HEK293 (cell line): ENCODE measurements around the gene ANKRD63.
A peak's percentile ranks its signal among the peaks of the same experiment; 100 is the strongest.

Experiments used
- CTCF ChIA-PET: fragments of 350-600 bp; formaldehyde crosslinking; extraction: SDS; loops from one replicate; lab custom pipeline; 2021; ENCODE audit warnings: antibody characterized with exemption; lab: Yijun Ruan, JAX
- POLR2A ChIA-PET: fragments of 300-600 bp; formaldehyde crosslinking; extraction: SDS; loops from one replicate; lab custom pipeline; 2020; ENCODE audit warnings: antibody characterized with exemption, inconsistent platforms; lab: Yijun Ruan, JAX
- H3K27ac ChIP-seq: fragments of 200-500 bp; sonication (Bioruptor generic); 2 replicates; pipeline ENCODE4 v1.5.1; 2014; ENCODE audit warnings: low read depth, low read length, control low read depth, inconsistent platforms; ENCODE audit errors: extremely low read depth
- H3K36me3 ChIP-seq, 2 experiments: fragments of 200-500 bp in 1 of 2; sonication (Bioruptor generic) in 1 of 2; 1 replicate in 1 of 2; 2 replicates in 1 of 2; pipeline ENCODE4 v1.5.1; 2014 to 2017; ENCODE audit warnings: inconsistent platforms in 2 of 2, low read length in 2 of 2; ENCODE audit not compliant: control insufficient read depth in 2 of 2, insufficient read depth in 1 of 2
- H3K4me1 ChIP-seq: fragments of 200-500 bp; sonication (Bioruptor generic); 2 replicates; pipeline ENCODE4 v1.5.1; 2014; ENCODE audit warnings: mild to moderate bottlenecking, low read length, inconsistent platforms; ENCODE audit not compliant: control insufficient read depth, insufficient read depth
- H3K4me3 ChIP-seq: 2 replicates; pipeline ENCODE4 v1.5.1; 2011; ENCODE audit warnings: low read depth, mild to moderate bottlenecking, control low read depth, low read length, moderate library complexity
- H3K9me3 ChIP-seq: fragments of 200-500 bp; sonication (Bioruptor generic); 2 replicates; pipeline ENCODE4 v1.5.1; 2014; ENCODE audit warnings: low read depth, low read length, inconsistent platforms; ENCODE audit not compliant: control insufficient read depth, insufficient read depth
- HOXC10 ChIP-seq: sonication (generic); formaldehyde crosslinking; IDR thresholded peaks from 2 replicates; pipeline ENCODE4 v1.8.1; 2023; ENCODE audit warnings: mild to moderate bottlenecking, missing genetic modification reagents
- TRIM28 ChIP-seq: IDR thresholded peaks from 2 replicates; pipeline ENCODE4 v1.6.1; 2011; ENCODE audit warnings: low read length, control low read depth, borderline replicate concordance
- ZFP3 ChIP-seq: fragments of 450-650 bp; formaldehyde crosslinking; IDR thresholded peaks from 2 replicates; pipeline ENCODE4 v1.5.1; 2016; ENCODE audit warnings: low read depth, missing biosample characterization, missing genetic modification characterization
- ZNF112 ChIP-seq: fragments of 450-650 bp; formaldehyde crosslinking; IDR thresholded peaks from 2 replicates; pipeline ENCODE4 v1.5.0; 2017; ENCODE audit warnings: missing biosample characterization, missing genetic modification characterization
- ZNF302 ChIP-seq: fragments of 450-650 bp; formaldehyde crosslinking; IDR thresholded peaks from 2 replicates; pipeline ENCODE4 v1.5.1; 2016; ENCODE audit warnings: missing biosample characterization, missing genetic modification characterization, low read depth
- ZNF341 ChIP-seq: fragments of 450-650 bp; formaldehyde crosslinking; IDR thresholded peaks from 2 replicates; pipeline ENCODE4; 2016; ENCODE audit warnings: low read depth, missing biosample characterization, missing genetic modification characterization
- ZNF366 ChIP-seq: fragments of 450-650 bp; formaldehyde crosslinking; conservative IDR thresholded peaks from 2 replicates; pipeline ENCODE4 v1.5.1; 2016; ENCODE audit warnings: missing biosample characterization, missing genetic modification characterization
- ZNF621 ChIP-seq: fragments of 450-650 bp; formaldehyde crosslinking; IDR thresholded peaks from 2 replicates; pipeline ENCODE4 v1.5.1; 2017; ENCODE audit warnings: missing biosample characterization, missing genetic modification characterization
- ZNF624 ChIP-seq: fragments of 450-650 bp; formaldehyde crosslinking; IDR thresholded peaks from 2 replicates; pipeline ENCODE4 v1.5.1; 2017; ENCODE audit warnings: missing biosample characterization, missing genetic modification characterization
- ZNF654 ChIP-seq: fragments of 450-650 bp; formaldehyde crosslinking; IDR thresholded peaks from 2 replicates; pipeline ENCODE4 v1.5.1; 2016; ENCODE audit warnings: low read depth, missing biosample characterization, missing genetic modification characterization
- ZNF658 ChIP-seq: fragments of 450-650 bp; formaldehyde crosslinking; IDR thresholded peaks from 2 replicates; pipeline ENCODE4; 2016; ENCODE audit warnings: missing biosample characterization, missing genetic modification characterization
- ZNF768 ChIP-seq: fragments of 450-650 bp; formaldehyde crosslinking; IDR thresholded peaks from 2 replicates; pipeline ENCODE4 v1.5.1; 2018; ENCODE audit warnings: missing biosample characterization, mild to moderate bottlenecking, missing genetic modification characterization
- ZNF785 ChIP-seq: fragments of 450-650 bp; formaldehyde crosslinking; IDR thresholded peaks from 2 replicates; pipeline ENCODE4 v1.5.1; 2016; ENCODE audit warnings: missing biosample characterization, missing genetic modification characterization
- ZNF843 ChIP-seq: fragments of 450-650 bp; formaldehyde crosslinking; IDR thresholded peaks from 2 replicates; pipeline ENCODE4 v1.5.1; 2016; ENCODE audit warnings: missing biosample characterization, missing genetic modification characterization
- TF ChIP-seq, protein P1 (sequence below): fragments of 450-650 bp; formaldehyde crosslinking; IDR thresholded peaks from 2 replicates; pipeline ENCODE4 v1.5.1; 2016; ENCODE audit warnings: missing biosample characterization, missing genetic modification characterization
- TF ChIP-seq, protein P2 (sequence below): fragments of 450-650 bp; IDR thresholded peaks from 2 replicates; pipeline ENCODE4 v1.5.1; 2018; ENCODE audit warnings: missing biosample characterization, missing genetic modification characterization
- TF ChIP-seq, protein P3 (sequence below): IDR thresholded peaks from 2 replicates; pipeline ENCODE4 v1.6.1; 2011; ENCODE audit warnings: mild to moderate bottlenecking, low read depth, low read length, borderline replicate concordance
- TF ChIP-seq, protein P4 (sequence below): fragments of 450-650 bp; formaldehyde crosslinking; IDR thresholded peaks from 2 replicates; pipeline ENCODE4 v1.5.1; 2016; ENCODE audit warnings: missing biosample characterization, missing genetic modification characterization
- TF ChIP-seq, protein P5 (sequence below): fragments of 450-650 bp; formaldehyde crosslinking; IDR thresholded peaks from 2 replicates; pipeline ENCODE4 v1.5.1; 2016; ENCODE audit warnings: missing biosample characterization, missing genetic modification characterization
- TF ChIP-seq, protein P6 (sequence below): fragments of 450-650 bp; formaldehyde crosslinking; IDR thresholded peaks from 2 replicates; pipeline ENCODE4 v1.5.1; 2016; ENCODE audit warnings: missing biosample characterization, missing genetic modification characterization

Gene ANKRD63

DNA sequence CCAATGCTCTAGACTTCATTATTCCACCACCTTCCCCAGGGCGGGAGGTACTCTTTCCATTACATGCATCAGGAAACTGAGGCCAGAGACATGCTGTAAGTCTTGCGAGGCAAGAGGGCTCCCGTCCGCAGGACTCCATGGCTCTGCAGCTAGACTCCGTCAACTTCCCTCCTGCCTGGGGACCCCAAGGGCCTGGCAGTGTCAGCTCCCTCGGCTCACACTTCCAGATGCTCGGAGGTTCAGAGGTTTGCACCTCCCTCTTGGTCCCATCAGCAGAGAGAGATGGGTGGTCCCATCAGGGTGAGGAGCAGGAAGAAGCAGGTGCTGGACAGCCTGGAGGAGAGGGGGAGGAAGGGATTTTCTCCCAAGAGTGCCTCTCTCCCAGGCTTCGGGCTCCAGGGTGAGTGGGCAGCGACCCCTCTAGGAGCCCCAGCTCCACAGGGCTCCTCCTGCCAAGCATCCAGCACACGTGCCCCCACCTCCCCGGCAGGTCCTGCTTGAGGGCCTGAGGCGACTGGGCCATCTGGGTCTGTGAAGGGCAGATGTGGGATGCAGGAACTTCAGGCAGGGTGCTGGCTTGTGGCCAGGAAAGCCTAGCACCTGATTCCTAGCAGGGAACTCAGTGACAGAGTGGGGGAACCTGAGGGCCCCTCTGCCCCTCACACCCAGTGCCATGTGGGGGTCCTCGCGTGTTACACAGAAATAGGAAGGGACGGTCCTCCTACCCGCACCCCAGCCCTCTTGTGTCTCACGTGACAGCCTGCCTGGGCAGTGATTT is 34.7 kb downstream of the ANKRD63 start:
- Histone ChIP-seq H3K27ac (no peak overlapping the region), H3K36me3 (no peaks in the 10 kb centered on the region), H3K4me1 (peaks cover 4% of the 10 kb centered on the region; the same call in 1 of the 2 replicates)
- TF ChIP-seq ZNF624 (tag by site-specific recombination): no peak
- TF ChIP-seq, protein P1, sequence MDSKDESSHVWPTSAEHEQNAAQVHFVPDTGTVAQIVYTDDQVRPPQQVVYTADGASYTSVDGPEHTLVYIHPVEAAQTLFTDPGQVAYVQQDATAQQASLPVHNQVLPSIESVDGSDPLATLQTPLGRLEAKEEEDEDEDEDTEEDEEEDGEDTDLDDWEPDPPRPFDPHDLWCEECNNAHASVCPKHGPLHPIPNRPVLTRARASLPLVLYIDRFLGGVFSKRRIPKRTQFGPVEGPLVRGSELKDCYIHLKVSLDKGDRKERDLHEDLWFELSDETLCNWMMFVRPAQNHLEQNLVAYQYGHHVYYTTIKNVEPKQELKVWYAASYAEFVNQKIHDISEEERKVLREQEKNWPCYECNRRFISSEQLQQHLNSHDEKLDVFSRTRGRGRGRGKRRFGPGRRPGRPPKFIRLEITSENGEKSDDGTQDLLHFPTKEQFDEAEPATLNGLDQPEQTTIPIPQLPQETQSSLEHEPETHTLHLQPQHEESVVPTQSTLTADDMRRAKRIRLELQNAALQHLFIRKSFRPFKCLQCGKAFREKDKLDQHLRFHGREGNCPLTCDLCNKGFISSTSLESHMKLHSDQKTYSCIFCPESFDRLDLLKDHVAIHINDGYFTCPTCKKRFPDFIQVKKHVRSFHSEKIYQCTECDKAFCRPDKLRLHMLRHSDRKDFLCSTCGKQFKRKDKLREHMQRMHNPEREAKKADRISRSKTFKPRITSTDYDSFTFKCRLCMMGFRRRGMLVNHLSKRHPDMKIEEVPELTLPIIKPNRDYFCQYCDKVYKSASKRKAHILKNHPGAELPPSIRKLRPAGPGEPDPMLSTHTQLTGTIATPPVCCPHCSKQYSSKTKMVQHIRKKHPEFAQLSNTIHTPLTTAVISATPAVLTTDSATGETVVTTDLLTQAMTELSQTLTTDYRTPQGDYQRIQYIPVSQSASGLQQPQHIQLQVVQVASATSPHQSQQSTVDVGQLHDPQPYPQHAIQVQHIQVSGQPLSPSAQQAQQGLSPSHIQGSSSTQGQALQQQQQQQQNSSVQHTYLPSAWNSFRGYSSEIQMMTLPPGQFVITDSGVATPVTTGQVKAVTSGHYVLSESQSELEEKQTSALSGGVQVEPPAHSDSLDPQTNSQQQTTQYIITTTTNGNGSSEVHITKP (tag by site-specific recombination): peak; percentile 61
- no peak for TF ChIP-seq ZNF302
- TF ChIP-seq, protein P2, sequence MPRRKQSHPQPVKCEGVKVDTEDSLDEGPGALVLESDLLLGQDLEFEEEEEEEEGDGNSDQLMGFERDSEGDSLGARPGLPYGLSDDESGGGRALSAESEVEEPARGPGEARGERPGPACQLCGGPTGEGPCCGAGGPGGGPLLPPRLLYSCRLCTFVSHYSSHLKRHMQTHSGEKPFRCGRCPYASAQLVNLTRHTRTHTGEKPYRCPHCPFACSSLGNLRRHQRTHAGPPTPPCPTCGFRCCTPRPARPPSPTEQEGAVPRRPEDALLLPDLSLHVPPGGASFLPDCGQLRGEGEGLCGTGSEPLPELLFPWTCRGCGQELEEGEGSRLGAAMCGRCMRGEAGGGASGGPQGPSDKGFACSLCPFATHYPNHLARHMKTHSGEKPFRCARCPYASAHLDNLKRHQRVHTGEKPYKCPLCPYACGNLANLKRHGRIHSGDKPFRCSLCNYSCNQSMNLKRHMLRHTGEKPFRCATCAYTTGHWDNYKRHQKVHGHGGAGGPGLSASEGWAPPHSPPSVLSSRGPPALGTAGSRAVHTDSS (tag by site-specific recombination): no peak
- no peak for TF ChIP-seq ZNF785 (tag by site-specific recombination)
- TF ChIP-seq TRIM28: no peak
- no peak for TF ChIP-seq ZNF621 (tag by site-specific recombination)
- TF ChIP-seq, all 188 proteins: peak for 1
- ChIA-PET POLR2A (interaction anchor here (0.9 kb wide), 1 partner anchor 10 kb away, joined by 3 read pairs; no protein-coding TSS in a partner anchor), CTCF (interaction anchor here (1.0 to 10.3 kb wide), 5 partner anchors 9 to 30 kb away, joined by 3 to 68 read pairs (median 5); partner anchors contain the start of gene PAK6)
- no peak overlapping the region for H3K4me3 ChIP-seq
- H3K9me3 ChIP-seq: no peaks in the 10 kb centered on the region

DNA sequence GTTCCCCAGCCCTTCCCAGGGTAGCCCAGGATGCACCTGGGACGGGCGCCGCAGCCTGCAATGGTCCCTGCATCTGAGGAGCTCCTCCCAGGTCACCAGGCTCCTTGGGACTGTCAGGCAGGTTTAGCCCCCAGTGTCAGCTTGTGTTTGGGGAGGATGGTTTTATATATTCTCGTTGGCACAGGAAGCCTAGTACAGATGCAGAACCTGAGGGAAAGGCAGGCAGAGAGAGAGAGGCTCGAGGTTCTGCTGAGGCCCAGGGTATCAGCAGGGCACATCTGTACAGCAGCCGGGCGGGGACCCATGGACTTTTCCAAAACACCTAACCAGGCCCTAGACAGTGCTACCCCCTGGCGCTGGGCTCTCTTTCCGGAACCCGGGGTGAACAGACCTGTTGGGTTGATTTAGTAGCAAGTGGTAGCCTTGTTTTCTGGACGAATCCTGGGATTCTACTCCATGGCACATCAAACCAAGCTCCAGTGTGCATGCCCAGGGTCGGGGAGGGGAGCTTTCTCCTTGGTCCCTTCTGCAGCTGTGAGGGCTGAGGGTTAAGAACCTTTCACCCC is 35.4 kb downstream of the ANKRD63 start:
- Histone ChIP-seq H3K9me3 (no peaks in the 10 kb centered on the region), H3K27ac (no peak overlapping the region), H3K4me3 (no peak overlapping the region), H3K4me1 (peaks cover 4% of the 10 kb centered on the region; the same call in 1 of the 2 replicates), H3K36me3 (no peaks in the 10 kb centered on the region)
- ChIA-PET POLR2A (no interaction called here), CTCF (interaction anchor here (1.0 to 10.3 kb wide), 3 partner anchors 8 to 30 kb away, joined by 3 to 68 read pairs (median 5); partner anchors contain the start of gene PAK6)
- no peak for TF ChIP-seq ZNF658 (tag by site-specific recombination)
- TF ChIP-seq, protein P3, sequence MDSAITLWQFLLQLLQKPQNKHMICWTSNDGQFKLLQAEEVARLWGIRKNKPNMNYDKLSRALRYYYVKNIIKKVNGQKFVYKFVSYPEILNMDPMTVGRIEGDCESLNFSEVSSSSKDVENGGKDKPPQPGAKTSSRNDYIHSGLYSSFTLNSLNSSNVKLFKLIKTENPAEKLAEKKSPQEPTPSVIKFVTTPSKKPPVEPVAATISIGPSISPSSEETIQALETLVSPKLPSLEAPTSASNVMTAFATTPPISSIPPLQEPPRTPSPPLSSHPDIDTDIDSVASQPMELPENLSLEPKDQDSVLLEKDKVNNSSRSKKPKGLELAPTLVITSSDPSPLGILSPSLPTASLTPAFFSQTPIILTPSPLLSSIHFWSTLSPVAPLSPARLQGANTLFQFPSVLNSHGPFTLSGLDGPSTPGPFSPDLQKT: no peak
- TF ChIP-seq ZNF112: no peak
- no peak for TF ChIP-seq ZNF366
- TF ChIP-seq ZNF768: no peak
- no peak for TF ChIP-seq HOXC10 (CRISPR knock-in tag)
- no peak for TF ChIP-seq ZFP3 (tag by site-specific recombination)
- TF ChIP-seq, protein P4, sequence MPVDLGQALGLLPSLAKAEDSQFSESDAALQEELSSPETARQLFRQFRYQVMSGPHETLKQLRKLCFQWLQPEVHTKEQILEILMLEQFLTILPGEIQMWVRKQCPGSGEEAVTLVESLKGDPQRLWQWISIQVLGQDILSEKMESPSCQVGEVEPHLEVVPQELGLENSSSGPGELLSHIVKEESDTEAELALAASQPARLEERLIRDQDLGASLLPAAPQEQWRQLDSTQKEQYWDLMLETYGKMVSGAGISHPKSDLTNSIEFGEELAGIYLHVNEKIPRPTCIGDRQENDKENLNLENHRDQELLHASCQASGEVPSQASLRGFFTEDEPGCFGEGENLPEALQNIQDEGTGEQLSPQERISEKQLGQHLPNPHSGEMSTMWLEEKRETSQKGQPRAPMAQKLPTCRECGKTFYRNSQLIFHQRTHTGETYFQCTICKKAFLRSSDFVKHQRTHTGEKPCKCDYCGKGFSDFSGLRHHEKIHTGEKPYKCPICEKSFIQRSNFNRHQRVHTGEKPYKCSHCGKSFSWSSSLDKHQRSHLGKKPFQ (tag by site-specific recombination): no peak
- no peak for TF ChIP-seq ZNF341
- TF ChIP-seq ZNF654 (tag by site-specific recombination): no peak
- TF ChIP-seq, protein P5, sequence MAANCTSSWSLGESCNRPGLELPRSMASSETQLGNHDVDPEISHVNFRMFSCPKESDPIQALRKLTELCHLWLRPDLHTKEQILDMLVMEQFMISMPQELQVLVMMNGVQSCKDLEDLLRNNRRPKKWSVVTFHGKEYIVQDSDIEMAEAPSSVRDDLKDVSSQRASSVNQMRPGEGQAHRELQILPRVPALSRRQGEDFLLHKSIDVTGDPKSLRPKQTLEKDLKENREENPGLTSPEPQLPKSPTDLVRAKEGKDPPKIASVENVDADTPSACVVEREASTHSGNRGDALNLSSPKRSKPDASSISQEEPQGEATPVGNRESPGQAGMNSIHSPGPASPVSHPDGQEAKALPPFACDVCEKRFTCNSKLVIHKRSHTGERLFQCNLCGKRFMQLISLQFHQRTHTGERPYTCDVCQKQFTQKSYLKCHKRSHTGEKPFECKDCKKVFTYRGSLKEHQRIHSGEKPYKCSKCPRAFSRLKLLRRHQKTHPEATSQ: no peak
- TF ChIP-seq ZNF843 (tag by site-specific recombination): no peak
- TF ChIP-seq, protein P6, sequence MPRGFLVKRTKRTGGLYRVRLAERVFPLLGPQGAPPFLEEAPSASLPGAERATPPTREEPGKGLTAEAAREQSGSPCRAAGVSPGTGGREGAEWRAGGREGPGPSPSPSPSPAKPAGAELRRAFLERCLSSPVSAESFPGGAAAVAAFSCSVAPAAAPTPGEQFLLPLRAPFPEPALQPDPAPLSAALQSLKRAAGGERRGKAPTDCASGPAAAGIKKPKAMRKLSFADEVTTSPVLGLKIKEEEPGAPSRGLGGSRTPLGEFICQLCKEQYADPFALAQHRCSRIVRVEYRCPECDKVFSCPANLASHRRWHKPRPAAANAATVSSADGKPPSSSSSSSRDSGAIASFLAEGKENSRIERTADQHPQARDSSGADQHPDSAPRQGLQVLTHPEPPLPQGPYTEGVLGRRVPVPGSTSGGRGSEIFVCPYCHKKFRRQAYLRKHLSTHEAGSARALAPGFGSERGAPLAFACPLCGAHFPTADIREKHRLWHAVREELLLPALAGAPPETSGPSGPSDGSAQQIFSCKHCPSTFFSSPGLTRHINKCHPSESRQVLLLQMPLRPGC (tag by site-specific recombination): no peak
